NCI-H2107 treated with DMSO at 0.1 percent for 48 hours (cell line): ENCODE results near the gene DGKZ.

Experiments used
- DNase-seq: peaks from one replicate; lab custom pipeline; 2025; ENCODE audit not compliant: unreplicated experiment; lab: John Stamatoyannopoulos, UW

DGKZ gene

GRCh38 chr11:46380340-46381047, 33.2 kb downstream of the DGKZ start:
- no peak for DNase-seq

GRCh38 chr11:46381048-46381818, 34.0 kb downstream of the DGKZ start, which contains the start of gene MDK:
Gene MDK (plus strand): TSS chr11:46381669. CDS start chr11:46382058, 389 bp downstream.
- no peak for DNase-seq

GRCh38 chr11:46381819-46382645, 34.8 kb downstream of the DGKZ start:
- no peak for DNase-seq

- no peak for DNase-seq
Observed at GRCh38 chr11:46382646-46383403, 35.6 kb downstream of the DGKZ start.

- no peak for DNase-seq
Observed at GRCh38 chr11:46383404-46383758, 36.1 kb downstream of the DGKZ start.

- DNase-seq, result no peak
Observed at GRCh38 chr11:46383974-46384701, 36.9 kb downstream of the DGKZ start.

GRCh38 chr11:46385169-46386004, 38.1 kb downstream of the DGKZ start:
- DNase-seq, result no peak

- DNase-seq, result no peak
Observed at GRCh38 chr11:46386005-46386578, 38.8 kb downstream of the DGKZ start.

- DNase-seq, result no peak
Observed at GRCh38 chr11:46386674-46387073, 39.4 kb downstream of the DGKZ start.

GRCh38 chr11:46387456-46387855, 40.2 kb downstream of the DGKZ start:
- DNase-seq, result no peak

- DNase-seq, result no peak
Observed at GRCh38 chr11:46387919-46388618, 40.8 kb downstream of the DGKZ start.

GRCh38 chr11:46388619-46389449, 41.6 kb downstream of the DGKZ start:
- no peak for DNase-seq

- no peak for DNase-seq
Observed at GRCh38 chr11:46389450-46390330, 42.4 kb downstream of the DGKZ start.

- DNase-seq, result no peak
Observed at GRCh38 chr11:46390331-46391171, 43.3 kb downstream of the DGKZ start.

GRCh38 chr11:46391186-46391577, 43.9 kb downstream of the DGKZ start:
- DNase-seq, result no peak
